Iris pigment epithelial cell (primary cell): ENCODE measurements around the gene ATF4.
"Not testable (repeated sequence)": the region's sequence is repeated elsewhere in the genome, so short reads cannot be mapped to it uniquely, and the experiment has no call there.

Experiments used
- DNase-seq: peaks from one replicate; pipeline ENCODE4 v3.0.0-alpha.2; 2011; ENCODE audit warnings: low read depth

ATF4 gene

DNA sequence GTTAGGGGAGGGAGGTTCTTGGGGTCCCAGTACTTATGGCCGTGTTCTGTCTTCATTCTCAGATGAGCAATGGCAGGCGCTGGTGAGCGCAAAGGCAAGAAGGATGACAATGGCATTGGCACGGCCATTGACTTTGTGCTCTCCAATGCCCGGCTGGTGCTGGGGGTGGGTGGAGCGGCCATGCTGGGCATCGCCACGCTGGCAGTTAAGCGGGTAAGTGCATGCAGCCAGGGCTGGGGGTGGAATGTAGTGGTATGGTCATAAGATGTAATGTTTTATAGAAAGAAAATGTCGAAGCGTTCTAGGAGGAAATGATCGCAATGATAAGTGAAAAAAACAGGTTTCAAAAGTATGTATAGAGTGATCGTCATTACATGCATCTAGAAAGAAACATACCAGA is 9.1 kb upstream of the ATF4 start:
- DNase-seq: no peak

DNA sequence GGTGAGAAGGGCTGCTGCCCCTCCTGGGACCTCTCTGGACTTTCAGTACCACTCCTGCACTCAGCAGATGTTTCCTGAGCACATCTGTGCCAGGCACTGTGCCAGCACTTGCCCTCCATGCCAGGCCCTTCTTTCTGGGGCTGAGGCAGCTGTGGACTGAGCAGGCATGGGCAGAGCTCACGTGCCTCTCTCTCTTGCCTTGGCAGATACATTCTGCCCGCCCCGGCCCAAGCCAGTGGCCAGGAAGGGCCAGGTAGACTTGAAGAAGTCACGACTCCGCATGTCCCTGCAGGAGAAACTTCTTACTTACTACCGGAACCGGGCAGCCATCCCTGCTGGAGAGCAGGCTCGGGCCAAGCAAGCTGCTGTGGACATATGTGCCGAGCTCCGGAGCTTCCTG is 8.3 kb upstream of the ATF4 start:
- DNase-seq: no peak

DNA sequence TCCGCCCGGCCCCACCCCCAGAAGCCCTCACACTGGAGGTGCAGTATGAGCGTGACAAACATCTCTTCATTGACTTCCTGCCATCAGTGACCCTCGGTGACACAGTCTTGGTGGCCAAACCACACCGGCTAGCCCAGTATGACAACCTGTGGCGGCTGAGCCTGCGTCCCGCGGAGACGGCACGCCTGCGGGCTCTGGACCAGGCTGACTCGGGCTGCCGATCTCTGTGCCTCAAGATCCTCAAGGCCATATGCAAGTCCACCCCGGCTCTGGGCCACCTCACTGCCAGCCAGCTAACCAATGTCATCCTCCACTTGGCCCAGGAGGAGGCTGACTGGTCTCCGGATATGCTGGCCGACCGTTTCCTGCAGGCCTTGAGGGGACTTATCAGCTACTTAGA is 6.6 kb upstream of the ATF4 start:
- DNase-seq: no peak

DNA sequence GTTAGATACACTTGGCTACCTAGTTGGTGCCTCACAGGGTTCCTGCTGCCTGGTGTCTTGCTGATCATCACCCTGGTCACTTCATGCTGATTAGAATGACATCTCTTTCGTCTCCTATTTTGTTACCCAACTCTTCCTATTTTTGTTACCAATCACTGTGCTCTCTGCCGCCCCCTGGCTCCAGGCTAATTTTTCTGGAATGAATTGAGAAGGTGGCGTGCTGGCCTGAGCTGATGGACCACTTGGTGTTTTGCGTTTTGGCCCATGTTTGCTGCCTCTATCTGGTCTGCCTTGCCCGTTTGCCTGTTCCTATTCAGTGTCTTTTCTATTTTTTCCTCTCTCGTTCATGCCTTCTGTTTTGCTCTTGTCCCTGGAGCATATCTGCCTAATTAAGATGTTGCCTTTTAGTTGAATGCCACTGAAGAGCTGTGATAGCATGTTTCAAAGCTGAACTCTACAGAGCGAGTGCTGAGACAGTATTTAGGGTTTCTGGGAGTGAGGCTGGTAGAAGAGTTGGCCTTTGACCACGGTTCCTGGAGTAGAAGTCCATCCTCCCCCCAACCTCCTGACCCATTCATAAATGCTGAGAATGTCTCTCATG is 5.9 kb upstream of the ATF4 start:
- peak; percentile 41 for DNase-seq

DNA sequence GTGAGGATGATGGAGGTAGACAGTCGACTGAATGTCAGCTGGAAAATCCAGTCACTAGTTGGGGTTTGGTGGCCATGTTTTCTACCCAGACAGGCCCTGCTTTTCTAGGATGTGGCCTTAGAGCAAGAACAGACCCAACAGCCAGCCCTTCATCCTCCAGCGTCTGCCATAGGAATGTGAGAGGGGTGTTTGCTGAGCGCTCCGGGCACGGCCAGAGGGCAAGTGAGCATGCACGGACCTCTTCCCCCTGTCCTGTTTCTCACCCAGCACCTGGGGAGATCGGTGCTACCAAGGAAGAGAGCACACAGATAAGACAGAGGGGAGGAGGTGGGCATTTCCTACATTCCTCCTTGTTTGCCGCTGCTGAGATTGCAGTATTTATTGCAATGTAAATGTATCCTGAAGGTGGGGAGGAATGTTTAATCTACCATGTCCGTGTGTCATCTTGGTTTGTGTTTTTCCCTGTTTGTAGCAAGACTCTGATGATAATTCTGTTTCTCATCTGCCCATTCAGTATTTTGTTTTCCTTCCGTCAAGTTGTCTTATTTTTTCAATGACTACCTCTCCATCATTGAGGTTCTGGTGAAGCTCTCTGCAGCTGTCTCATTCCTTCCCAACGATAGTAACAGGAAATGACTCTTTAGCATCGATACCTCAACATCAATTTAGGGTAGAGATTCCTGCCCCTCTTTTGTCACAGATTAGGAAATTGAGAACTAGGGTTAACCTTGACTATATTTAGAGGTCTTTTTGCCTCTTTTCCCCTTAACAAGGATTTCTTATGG is 4.9 kb upstream of the ATF4 start:
- no peak for DNase-seq

DNA sequence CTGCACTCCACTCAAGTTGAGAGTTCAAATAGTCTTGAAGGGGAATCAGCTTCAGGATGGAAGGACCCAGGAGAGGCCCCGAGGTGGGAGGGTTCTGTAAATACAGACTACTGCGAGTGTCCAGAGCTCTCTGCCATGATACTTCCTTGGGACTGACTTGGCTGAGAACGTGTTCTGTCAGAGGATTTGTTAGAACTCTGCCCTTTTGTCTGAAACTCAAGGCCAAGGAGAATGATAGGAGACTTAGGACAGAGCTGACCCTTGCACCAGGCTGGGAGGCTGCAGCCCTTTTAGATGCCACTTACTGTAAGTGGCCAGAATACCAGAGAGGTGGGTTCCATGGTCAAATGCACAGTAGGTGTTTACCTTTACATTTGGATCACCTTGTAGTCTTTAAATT is 2.9 kb upstream of the ATF4 start:
- no peak for DNase-seq

DNA sequence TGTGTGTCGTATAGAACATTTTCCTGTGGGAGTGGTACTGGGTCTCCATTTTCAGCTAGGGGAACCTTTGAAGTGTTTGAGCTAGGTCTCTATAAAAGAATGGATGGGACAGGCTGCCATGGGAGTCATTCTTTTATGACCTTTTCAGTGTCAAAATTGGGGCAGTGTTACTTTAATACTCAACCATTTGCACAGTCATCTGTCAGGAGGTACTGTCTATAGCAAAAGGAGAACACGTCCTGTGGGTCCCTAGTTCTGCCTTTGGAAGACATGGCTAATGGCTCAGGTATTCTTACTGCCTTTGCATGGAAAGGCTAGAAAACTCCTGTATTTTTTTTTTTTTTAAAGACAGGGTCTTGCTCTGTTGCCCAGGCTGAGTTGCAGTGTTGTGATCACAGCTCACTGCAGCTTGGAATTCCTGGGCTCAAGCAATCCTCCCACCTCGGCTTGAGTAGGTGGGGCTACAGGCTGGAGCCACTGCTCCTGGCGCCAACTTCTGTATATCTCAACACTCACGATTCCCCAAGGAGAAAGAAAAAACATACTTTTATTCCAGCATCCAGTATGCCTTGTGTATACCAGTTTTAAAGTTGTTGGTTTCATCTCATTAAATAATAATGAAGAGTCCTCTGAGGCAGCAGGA is 2.1 kb upstream of the ATF4 start:
- DNase-seq: peak; percentile 28

DNA sequence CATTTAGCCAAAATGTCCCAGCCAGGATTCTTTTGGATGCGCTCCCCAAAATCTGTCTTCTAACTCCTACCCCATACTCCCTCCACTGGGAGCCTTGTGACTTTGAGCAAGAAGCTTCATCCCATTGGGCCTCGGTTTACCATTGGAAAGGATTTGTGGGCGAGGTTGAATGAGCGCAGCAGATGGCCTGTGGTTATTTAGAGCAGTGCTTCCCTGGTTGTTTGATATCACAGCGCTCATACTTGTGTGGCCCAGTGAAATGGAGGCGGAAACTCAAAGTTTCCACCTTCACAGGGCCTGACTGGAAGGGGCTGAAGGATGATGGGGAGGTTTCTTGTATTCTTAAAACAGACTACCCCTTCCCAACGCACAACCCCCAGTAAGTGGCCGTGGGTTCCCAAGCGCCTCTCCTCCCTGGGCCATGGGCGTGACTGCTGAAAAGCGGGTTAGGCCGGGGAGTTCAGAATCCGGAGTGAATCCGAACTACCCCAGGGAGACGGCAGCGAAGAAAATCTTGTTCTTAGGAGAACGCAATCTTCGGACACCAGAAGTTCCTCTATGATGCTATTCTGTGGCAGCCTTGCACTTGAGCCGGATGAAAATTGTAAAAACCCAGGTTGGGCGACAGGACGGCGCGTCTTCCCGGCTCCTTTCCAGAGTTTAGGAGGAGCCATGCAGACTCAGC is 1.2 kb upstream of the ATF4 start:
- DNase-seq: peak; percentile 71

DNA sequence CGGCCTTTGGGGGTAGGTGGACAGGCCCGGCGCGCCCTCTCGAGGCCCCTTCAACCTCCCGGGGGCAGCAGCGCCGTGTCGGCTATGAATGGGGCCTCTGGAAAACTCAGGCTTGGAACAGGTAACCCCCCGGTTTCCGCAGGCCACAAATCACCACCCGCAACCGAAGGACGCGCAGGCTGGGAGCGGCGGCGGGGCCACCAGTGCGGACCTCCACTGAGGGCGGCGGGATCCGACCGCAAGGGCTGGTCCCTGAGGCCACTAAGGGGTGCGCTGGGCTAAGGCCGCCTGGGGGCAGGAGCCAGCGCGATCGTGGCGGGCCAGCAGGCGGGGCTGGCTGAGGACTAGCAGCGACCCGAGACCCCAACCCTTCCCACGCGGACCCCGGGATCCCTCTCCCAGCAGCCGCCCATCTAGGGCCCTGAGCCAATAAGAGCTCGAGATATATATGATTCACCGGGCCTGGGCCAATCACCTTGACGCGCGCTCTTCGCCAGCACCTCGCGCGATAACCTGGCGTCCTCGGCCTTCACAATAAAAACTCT is 609 bp upstream of the ATF4 start:
- peak; percentile 100 for DNase-seq

DNA sequence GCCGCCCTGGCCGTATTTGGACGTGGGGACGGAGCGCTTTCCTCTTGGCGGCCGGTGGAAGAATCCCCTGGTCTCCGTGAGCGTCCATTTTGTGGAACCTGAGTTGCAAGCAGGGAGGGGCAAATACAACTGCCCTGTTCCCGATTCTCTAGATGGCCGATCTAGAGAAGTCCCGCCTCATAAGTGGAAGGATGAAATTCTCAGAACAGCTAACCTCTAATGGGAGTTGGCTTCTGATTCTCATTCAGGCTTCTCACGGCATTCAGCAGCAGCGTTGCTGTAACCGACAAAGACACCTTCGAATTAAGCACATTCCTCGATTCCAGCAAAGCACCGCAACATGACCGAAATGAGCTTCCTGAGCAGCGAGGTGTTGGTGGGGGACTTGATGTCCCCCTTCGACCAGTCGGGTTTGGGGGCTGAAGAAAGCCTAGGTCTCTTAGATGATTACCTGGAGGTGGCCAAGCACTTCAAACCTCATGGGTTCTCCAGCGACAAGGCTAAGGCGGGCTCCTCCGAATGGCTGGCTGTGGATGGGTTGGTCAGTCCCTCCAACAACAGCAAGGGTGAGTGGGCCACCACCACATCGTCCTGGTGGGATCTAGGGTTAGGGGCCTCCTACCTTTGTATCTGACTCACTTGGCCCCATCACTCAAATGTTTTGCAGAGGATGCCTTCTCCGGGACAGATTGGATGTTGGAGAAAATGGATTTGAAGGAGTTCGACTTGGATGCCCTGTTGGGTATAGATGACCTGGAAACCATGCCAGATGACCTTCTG is 934 bp downstream of the ATF4 start:
- DNase-seq: peak; percentile 84

DNA sequence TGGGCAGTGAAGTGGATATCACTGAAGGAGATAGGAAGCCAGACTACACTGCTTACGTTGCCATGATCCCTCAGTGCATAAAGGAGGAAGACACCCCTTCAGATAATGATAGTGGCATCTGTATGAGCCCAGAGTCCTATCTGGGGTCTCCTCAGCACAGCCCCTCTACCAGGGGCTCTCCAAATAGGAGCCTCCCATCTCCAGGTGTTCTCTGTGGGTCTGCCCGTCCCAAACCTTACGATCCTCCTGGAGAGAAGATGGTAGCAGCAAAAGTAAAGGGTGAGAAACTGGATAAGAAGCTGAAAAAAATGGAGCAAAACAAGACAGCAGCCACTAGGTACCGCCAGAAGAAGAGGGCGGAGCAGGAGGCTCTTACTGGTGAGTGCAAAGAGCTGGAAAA is 1.7 kb downstream of the ATF4 start:
- not testable (repeated sequence) for DNase-seq

DNA sequence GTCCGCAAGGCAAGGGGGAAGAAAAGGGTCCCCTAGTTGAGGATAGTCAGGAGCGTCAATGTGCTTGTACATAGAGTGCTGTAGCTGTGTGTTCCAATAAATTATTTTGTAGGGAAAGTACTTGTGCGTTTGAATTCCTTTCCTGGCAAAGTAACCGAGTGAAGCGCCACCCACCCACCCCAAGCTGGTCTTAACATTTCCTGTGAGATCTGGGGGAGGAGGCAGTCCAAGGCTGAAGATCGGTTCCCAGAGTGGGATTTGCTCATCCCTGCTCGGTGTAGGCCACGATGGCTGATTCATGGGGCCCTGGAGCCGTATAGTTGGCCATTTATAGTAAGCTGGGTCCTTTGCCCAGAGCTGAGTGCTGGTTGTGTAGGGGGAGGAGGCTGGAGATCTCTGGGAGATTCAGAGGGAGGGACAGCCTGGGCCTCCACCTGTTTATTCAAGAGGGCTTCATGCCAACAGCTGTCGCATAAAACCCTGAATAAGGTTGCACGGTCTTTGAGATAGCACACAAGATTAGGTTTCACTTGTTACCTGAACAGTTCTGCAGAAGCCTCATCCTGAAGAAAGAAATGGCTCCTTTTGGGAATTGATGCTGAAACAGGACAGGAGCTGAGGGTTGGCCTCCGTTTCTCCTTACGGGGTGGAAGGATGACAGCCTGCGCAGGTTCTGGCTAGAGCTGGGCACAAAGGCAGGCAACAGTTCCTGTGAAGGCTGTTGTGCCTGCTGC is 2.4 kb downstream of the ATF4 start:
- peak; percentile 68 for DNase-seq

DNA sequence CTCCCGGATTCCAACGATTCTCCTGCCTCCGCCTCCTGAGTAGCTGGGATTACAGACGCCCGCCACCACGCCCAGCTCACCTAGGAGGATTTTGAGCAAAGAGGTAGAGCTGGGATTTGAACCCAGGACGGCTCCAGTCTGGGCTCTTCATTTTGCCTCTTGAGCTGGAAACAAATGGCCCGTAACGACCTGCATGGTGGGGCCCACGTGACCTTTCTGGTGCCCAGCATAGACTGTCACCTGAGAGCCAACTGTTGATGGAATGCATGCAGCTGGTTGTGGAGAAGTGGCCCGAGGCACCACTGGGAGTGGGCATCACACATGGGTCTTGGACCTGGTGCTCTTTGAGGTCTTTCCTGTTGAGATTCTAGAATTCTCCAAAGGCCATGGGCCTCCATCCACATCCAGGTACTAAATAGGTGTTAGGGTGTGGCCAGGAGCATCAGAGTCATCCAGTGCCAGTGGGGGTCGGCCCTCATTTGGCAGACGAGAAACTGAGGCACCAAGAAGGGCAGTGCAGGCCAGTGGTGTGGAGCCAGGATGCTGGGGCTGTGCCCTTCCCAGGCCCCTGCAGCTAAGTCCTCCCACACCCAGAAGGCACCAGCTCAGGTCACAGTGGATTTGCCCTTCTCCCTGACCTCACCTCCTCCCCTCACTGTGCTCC is 3.9 kb downstream of the ATF4 start:
- no peak for DNase-seq

DNA sequence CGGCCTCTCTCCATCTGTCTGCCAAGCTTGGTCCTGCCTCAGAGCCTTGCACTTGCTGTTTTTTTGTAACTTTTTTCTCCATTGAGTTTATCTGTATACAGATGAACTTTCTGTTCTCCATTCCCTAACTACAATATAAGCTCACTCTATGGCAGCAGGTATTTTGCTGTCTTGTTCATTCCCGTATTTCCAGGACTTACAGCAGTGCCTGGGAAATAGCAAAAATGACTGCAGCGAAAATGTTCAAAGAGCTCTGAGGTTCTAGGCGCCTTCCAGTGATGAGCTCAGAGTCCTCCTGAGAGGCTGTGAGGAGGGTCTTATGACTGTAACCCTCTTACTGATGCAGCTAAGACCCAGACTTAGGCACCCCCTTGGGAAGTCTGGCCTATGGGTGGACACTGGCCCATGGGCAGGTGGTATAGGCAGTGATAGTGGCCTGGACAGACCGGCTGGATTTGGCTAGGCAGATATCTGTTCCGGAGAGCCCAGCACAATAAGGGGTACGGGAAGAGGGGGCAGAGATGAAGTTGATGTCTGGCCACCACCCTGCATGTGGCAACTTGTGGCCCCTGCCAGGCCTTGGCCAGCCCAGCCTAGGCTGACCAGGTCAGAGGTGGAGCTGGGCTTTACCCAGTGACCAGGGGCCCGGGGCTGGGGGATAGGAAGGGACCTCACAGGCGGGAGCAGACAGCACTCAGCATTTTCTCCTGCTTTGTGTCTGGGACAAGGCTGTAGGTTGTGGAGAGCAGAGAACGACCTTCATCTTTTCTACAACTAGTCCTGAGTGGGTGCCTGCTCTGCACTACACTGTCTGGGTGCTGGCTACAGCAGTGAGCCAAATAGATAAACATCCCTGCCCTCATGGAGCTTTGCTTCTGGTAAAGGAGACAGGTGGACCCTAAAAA is 4.6 kb downstream of the ATF4 start:
- DNase-seq: no peak

DNA sequence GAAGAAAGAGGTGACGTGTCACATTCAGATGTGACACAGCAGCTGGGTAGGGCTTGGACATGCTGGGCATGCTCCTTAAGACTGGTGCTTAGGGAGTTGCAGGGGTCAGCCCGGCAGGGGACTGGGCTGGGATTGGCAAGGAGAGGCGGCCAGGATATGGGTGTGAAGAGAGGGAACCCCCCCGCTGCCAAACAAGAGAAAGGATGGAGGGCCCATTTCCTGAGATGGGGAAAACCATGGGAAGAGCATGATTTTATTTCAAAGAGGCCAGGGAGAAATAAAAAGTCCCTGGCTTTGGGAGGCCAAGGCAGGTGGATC is 5.3 kb downstream of the ATF4 start:
- DNase-seq: no peak

DNA sequence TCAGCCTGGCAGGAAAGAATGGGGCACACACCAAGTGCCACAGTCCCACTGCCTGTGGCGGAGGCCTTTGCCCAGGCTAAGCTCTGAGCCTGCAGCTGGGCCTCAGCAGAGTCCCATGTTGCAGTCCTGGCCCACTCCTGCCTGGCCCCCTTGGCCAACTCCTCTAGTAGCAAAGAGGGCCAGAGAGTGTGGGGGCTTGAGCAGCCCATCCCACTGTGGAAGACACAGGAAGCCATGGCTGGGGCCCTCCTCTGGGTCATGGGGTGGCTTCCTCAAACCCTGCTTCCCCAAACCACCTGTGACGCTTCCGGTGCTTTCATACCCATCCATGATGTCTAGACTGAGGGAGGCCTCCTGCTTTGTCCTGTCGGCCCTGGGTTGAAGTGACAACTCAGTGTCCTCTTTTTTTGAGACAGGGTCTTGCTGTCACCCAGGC is 6.4 kb downstream of the ATF4 start:
- DNase-seq: no peak

DNA sequence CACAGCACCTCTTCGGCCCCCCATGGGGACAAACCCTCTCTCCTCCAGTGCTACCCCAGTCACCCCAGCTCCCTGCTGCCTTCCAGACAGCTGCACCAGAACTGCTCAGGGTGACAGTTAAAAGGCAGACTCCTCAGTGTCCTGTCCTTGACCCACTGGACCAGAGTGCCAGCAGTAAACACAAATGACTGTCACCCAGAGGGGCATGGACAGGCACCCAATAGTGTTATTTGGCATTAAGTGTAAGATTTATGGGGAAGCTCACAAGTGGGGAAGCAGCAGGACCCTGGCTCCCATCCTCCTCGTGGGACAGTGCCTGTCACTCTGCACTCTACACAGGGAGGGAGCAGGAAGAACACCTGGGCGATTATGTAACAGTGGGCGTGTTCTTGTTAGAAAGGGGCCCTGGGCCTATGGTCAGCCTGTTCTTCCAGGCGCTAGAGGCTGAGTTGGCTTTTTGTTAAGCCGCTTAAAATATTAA is 7.2 kb downstream of the ATF4 start:
- DNase-seq: peak; percentile 31

DNA sequence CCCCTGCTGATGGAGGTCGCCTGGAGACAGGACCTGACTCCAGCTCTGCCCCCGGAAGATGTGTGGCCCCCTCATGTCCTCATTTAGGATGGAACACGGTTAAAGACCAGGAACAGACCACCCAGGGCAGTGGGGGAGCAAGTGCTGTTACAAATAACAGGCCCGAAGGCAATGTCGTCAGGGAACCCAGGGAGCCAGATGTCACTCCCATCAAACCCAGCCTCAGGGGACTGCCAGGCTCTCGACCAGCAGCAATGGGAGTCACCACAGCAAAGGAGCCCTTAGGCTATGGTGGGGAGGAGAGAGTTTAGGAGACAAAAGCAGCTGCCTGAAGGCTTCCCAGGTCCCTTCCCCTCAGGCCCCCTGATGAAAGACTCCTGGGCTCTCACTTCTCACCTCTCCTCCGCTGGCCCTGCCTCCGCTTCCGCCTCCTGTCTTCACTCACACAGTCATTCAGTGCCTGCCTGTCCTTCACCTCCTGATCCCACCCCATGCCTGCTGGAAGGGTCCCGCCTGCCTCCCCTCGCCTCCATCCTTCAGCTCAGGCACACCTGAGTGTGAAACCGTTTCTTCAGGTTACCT is 7.8 kb downstream of the ATF4 start:
- no peak for DNase-seq
